ENCODE results near the gene TYW3.
"Not testable (repeated sequence)": the region's sequence is repeated elsewhere in the genome, so short reads cannot be mapped to it uniquely, and the experiment has no call there.

GRCh38 chr1:74740307-74740980, 7.5 kb downstream of the TYW3 start:
- TF ChIP-seq POLR2AphosphoS5, POLR2A, TAF1 (IDR thresholded peaks at IDR 0.05; ENCODE audit: low read depth, low read length): not testable (repeated sequence)
